HG03066 (cell line): ENCODE measurements around the gene FOXA2.
"Not testable (repeated sequence)": the region's sequence is repeated elsewhere in the genome, so short reads cannot be mapped to it uniquely, and the experiment has no call there.

ENCODE experiments used
- ATAC-seq: cut with Tn5 transposase; IDR thresholded peaks from one replicate; pipeline ENCODE4 v1.9.1; 2021; ENCODE audit warnings: low read depth; ENCODE audit not compliant: unreplicated experiment

FOXA2 gene

GRCh38 chr20:22584522-22584921, at the start of gene FOXA2:
Gene FOXA2 (minus strand): TSS chr20:22584572. CDS start chr20:22584278, 294 bp downstream.
- ATAC-seq = no peak

GRCh38 chr20:22630701-22631100, 46.3 kb upstream of the FOXA2 start:
- ATAC-seq = no peak

- no peak for ATAC-seq
Measured at GRCh38 chr20:22629927-22630326, 45.6 kb upstream of the FOXA2 start.

- no peak for ATAC-seq
Measured at GRCh38 chr20:22629447-22629846, 45.1 kb upstream of the FOXA2 start.

- no peak for ATAC-seq
Measured at GRCh38 chr20:22626496-22626895, 42.1 kb upstream of the FOXA2 start.

- ATAC-seq = no peak
Measured at GRCh38 chr20:22623211-22623610, 38.8 kb upstream of the FOXA2 start.

GRCh38 chr20:22620342-22620741, 36.0 kb upstream of the FOXA2 start:
- no peak for ATAC-seq

GRCh38 chr20:22619806-22620205, 35.4 kb upstream of the FOXA2 start:
- ATAC-seq = no peak

- ATAC-seq = no peak
Measured at GRCh38 chr20:22619272-22619671, 34.9 kb upstream of the FOXA2 start.

GRCh38 chr20:22617160-22617559, 32.8 kb upstream of the FOXA2 start:
- ATAC-seq = no peak

- no peak for ATAC-seq
Measured at GRCh38 chr20:22616551-22616950, 32.2 kb upstream of the FOXA2 start.

- ATAC-seq = no peak
Measured at GRCh38 chr20:22615425-22615824, 31.1 kb upstream of the FOXA2 start.

GRCh38 chr20:22611636-22612035, 27.3 kb upstream of the FOXA2 start:
- ATAC-seq = no peak

- no peak for ATAC-seq
Measured at GRCh38 chr20:22607695-22608094, 23.3 kb upstream of the FOXA2 start.

- ATAC-seq = no peak
Measured at GRCh38 chr20:22604815-22605214, 20.4 kb upstream of the FOXA2 start.

GRCh38 chr20:22601361-22602141, 17.2 kb upstream of the FOXA2 start:
- no peak for ATAC-seq

- not testable (repeated sequence) for ATAC-seq
Measured at GRCh38 chr20:22599258-22599657, 14.9 kb upstream of the FOXA2 start.

- no peak for ATAC-seq
Measured at GRCh38 chr20:22597303-22597702, 12.9 kb upstream of the FOXA2 start.

GRCh38 chr20:22590662-22591061, 6.3 kb upstream of the FOXA2 start:
- no peak for ATAC-seq

- no peak for ATAC-seq
Measured at GRCh38 chr20:22586645-22587310, 2.4 kb upstream of the FOXA2 start.

- no peak for ATAC-seq
Measured at GRCh38 chr20:22585786-22586493, 1.6 kb upstream of the FOXA2 start.
